ENCODE measurements around the gene OR10H5.
"Not testable (repeated sequence)": the region's sequence is repeated elsewhere in the genome, so short reads cannot be mapped to it uniquely, and the experiment has no call there.

Gene OR10H5, protein sequence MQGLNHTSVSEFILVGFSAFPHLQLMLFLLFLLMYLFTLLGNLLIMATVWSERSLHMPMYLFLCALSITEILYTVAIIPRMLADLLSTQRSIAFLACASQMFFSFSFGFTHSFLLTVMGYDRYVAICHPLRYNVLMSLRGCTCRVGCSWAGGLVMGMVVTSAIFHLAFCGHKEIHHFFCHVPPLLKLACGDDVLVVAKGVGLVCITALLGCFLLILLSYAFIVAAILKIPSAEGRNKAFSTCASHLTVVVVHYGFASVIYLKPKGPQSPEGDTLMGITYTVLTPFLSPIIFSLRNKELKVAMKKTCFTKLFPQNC
- total RNA-seq = 0 reads per million in 3 experiments

- no peak for DNase-seq
Measured at GRCh38 chr19:15787611-15788155, at the start of gene OR10H5. Gene OR10H5 (plus strand): TSS chr19:15787661. CDS start chr19:15794049, 6,388 bp downstream.

DNA sequence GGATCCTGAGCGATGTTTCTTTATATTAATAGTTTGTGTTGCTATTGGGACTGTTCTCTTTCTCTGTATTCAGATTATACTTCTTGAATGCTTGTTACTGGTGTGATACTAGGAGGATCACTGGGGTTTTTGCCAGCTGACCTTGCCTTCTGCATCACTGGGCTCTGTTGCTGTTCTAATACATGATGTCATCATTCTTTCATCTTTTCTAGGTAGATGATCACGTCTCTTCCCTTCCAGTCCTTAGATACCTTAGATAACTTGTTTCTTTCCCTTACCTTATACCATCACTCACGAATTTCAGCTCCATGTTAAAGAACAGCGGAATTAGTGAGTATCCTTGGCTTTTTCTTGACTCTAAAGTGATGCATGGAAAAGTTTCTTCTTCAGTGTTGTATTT, 49.7 kb upstream of the OR10H5 start, which contains the start of gene OR10H3:
Gene OR10H3, plus strand, starts transcription at position 264 of the 400 bp plus-strand sequence. CDS start 3,408 bp downstream, outside the sequence.
- DNase-seq = no peak

DNA sequence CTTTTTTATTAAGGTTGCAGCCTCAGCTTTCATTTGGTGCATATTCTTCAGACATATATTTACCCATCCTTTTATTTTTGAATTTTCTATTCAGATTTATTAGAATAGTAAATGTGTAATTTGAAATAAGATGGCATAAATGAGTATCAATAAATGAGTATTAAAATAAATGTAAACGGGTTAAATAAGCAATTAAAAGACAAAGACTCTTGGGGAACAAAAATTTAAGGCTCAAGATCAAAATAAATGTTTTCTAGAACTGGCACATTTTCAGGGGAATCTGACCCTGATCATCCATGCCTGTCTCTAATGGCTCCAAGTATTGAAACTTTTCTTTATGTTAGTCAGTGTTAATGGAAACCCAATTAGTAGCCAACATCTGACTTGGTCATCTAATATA, 46.7 kb upstream of the OR10H5 start:
- DNase-seq = no peak

DNA sequence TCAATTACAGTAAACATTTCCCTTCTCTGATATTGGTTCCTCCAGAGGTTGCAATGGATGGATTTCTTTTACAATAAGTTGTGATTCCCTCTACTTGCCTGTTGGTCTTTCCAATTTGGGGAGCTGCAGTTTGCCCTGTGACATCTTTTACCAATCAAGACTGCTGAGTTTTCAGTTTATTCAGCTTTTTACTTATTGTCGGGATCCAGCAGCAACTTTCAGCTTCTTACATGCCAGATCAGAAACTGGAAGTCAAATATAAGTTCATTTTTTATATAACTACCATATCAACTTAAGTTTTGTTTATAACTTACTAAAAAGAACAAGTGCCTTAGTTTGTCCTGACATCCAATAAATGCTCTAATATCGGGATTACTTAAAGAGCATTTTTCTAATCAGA, 39.2 kb upstream of the OR10H5 start:
- no peak for DNase-seq

DNA sequence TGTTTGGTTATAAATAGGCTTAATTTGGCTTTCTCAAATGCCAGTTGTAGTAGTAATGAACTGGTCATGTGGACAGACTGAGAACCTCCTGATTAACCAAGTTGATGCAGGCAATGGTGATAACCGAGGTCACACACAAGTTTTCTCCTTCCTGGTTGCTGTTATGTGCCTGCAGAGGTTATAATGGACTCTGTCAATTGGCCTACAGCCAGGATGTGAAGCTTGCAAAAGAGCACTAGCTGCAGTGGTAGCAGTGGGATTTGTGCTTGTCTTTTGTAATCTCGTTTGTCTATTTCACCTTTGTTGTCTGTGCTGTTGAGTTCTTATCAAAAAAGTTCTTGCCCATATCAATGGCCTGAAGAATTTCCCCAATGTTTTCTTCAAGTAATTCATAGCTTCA, 29.1 kb upstream of the OR10H5 start:
- no peak for DNase-seq

DNA sequence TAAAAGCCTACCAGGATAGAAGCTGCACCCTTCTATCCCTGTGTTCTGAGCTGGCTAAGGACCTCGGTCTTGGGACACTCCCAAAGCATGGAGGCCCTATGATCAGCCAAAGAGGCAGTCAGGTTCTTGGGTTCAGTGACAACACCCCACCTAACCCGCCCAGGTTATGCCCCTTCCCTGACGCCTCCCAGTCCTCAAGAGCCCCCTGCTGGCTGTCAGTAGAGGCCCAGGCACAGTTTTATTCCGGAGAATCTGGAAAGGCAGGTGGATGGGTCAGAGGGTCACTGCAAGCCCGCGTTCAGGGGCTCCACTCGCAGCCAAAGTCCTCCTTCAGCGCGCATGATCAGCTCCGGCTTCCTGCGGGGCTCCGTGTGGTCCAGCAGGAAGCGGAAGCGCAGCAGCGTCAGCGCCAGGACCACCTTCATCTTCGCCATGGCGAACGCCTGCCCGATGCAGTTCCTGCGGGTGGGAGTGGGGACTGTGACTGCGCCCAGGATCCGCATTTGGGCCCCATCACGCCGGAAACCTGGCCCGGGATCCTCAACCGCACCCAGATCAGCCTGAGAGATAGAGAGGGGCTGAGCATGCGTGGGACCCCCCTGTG, 27.4 kb upstream of the OR10H5 start:
- DNase-seq = no peak

DNA sequence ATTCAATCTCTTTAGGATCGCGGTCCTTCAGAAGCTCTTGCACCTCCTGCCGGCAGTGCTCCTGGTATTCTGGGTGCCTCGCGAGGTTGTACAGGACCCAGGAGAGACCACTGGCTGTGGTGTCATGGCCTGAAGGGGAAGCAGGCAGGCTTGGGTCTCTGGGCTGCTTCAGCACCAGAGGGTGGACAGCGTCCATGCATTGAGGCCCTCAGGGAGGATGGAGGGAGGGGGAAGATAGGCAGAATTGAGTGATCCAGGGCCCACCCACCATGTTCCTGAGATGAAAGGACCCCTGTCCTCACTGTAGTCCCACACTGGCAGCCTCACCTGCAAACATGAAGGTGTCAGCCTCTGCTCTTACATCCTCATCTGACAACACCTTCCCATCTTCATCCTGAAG, 17.9 kb upstream of the OR10H5 start:
- no peak for DNase-seq

DNA sequence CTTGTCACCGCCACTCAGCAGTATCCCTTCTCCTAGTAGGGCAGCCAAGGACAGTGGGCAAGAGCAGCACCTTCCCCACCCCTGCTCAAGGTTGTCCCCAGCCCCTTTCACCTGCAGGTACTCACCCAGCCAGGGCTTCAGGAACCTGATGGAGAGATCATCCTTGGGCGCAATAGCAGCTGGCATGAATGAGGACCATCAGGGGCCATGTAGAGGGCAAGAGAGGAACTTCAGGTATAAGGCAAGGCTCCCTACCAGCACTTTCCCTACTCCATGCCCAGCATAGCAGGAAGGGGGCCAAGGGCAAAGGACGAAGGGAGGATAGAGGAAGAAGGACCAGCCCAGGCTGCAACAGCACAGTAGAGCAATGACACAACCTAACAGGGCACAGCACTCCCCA, 13.3 kb upstream of the OR10H5 start:
- not testable (repeated sequence) for DNase-seq

DNA sequence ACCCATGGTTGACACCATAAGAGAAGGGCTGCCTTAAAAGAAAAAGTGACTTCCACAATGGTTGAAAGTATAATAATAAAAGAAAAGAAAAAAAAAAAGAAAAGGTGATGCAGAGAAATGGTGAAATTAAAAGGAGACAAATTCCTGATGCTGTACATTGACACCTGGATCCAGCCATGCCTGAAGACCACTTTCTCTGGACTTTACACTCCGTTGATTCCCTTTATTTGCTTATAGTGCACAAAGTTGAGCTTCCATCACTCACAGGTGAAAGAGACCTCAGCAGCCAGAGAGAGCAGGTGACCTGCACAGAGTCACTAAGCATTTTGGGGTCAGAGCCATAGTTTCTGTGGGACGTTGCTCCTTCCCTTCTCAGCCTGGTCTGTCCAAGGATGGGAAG, 12.2 kb upstream of the OR10H5 start:
- DNase-seq = no peak

DNA sequence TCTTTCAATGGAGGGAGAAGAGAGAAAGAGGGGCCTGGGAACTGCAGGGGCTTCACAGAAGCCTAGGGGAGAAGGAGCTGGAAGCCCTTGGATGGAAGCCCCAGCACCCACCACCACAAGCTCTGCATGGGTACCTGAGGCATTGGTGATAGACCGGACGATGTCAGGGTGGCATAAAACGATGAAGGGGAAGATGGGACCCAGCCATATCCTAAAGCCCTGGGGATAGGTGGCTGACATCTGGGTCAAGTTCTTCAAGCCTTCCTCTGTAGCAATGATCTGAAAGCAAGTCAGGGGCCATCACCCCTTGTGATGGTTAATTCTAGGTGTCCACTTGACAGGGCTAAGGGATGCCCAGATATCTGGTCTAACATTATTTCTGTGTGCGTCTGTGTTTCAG, 11.2 kb upstream of the OR10H5 start:
- DNase-seq = no peak

DNA sequence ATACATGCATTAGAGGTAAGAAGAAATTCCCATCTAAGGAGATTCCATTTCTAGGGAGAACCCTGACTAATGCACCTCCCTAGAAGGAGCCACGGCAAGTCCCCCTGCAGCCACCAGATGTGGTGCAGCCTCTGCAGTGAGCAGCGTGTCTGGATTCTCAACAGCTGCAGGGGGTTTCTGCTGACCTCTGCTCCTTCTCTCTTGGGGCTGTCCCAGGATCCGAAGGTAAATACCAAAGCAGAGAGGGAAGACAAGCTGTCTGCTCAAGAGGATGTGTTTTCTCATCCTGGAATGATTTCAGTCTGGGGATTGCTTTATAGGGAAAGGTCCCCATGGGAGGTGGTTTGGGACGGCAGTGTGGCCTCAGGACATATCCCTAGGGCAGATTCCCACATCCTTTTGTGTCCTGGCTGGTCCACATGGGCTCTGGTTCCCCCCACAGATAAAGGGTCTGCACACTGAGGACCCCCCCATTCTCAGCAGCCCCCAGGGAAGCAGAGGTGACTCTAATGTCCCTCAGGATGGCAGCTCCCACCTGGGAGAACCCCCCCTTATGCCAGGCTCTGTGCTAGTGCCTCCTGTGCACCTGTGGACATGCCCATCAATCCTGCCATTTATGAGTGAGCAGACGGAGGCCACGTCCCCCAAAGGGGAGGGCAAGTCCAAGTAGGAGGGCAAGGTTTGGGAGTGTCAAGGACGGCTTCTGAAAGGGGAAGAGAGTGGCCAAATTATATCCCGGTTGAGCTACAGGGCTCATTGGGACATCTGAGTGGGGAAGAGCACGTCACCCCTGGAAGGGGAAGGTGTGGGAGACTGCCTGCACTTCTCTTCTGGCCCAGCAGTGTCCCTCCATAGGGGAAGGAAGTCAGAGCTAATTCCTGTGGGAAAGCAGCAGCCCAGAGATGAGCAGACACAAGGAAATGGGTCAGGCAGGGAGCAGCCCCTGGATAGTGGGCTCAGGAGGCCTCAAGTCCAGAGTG, 10.2 kb upstream of the OR10H5 start:
- no peak for DNase-seq

GRCh38 chr19:15779756-15780476, 7.5 kb upstream of the OR10H5 start:
- no peak for DNase-seq

DNA sequence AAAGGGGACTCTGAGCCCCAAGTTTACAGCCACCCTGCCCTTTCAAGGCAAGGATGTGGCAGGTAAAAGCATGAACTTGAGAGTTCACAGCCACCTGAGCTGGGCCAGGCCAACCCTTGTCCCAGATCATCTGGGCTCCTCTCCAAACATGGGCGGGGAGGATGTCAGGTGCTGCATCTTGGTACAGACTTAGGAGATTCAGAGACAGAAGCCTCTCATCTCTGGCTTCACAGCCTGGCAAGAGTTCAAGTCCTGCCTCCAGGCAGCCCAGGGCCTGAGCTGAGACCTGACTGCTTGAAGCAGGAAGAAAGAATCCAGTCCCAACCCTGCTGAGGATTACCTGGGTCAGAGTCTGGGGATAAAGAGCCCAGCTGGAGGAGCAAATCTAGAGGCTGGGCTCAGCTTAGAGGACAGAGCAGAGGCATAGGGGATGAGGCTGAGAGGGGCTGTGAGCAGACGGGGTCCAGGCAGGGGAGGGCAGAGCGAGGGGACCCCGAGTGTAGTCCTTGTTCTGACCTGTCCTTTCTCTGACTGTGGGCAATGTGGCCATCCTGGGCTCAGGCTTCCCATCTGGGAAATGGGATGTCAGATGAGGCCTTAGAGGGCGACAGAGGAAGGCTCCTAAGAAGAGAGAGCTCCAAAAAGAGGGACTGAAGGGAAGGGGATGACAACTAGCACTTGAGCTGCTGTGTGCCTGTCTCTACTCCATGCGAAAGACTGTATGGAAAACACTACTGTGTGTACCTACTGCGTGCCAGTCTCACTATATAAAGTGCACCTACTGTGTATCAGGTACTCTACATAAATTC, 6.6 kb upstream of the OR10H5 start:
- DNase-seq = no peak

GRCh38 chr19:15781661-15782060, 5.8 kb upstream of the OR10H5 start:
- no peak for DNase-seq

- no peak for DNase-seq
Measured at GRCh38 chr19:15782211-15782610, 5.2 kb upstream of the OR10H5 start.

DNA sequence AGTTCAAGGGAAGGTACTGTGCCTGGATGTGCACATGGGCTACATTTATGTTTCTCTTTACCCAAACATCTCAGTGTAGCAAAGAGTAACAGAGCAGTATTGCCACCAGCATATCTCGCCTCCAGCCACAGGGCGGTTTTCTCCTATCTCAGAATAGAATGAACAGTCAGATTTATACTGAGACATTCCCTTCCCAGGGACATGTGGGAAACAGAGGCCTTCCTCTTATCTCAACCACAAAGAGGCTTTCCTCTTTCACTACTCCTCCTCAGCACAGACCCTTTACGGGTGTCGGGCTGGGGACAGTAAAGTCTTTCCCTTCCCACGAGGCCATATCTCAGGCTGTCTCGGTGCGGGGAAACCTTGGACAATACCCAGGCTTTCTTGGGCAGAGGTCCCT, 4.6 kb upstream of the OR10H5 start:
- not testable (repeated sequence) for DNase-seq

DNA sequence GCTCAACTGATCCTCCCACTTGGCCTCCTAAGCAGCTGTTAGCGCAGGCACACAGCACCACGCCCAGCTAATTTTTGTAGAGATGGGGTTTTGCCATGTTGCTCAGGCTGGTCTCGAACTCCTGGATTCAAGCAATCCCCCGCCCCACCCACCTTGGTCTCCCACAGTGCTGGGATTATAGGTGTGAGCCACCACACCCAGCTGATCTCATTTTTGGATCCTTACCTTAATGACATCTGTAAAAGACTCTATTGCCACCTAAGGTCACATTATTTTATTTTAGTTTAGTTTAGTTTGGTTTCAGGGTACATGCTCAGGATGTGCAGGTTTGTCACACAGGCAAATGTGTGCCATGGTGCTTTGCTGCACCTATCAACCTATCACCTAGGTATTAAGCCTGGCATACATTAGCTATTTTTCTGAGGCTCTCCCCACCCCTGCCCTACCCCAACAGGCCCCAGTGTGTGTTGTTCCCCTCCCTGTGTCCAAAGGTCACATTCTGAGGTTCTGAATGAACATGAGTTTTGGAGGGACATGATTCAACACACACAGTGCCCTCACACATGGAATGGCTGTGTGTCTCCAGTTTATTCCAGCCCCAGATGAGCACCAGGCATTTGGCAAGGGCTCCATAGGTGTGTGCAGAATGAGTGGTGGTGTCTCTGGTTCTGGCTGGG, 1.3 kb downstream of the OR10H5 start:
- DNase-seq = no peak

DNA sequence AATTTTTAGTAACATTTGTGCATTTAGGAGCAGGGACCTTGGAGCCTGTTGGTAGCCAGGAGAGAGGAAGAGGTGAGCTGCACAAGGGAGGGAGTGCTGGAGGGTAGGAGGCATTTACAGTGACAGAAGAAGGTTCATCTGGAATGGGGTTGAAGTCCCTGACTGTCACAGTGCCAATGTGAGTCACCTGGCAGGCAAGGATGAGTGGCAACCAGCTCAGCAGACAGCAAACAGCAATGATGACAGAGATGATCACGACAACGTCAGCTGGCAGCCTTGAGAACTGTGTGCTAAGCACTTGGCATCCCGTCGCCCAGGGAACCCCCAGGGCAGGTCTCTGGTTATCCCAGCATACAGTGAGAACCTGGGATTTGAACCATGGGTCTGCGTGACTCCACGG, 2.6 kb downstream of the OR10H5 start:
- no peak for DNase-seq

DNA sequence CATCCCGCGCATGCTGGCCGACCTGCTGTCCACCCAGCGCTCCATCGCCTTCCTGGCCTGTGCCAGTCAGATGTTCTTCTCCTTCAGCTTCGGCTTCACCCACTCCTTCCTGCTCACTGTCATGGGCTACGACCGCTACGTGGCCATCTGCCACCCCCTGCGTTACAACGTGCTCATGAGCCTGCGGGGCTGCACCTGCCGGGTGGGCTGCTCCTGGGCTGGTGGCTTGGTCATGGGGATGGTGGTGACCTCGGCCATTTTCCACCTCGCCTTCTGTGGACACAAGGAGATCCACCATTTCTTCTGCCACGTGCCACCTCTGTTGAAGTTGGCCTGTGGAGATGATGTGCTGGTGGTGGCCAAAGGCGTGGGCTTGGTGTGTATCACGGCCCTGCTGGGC, 6.8 kb downstream of the OR10H5 start:
- DNase-seq = not testable (repeated sequence)

DNA sequence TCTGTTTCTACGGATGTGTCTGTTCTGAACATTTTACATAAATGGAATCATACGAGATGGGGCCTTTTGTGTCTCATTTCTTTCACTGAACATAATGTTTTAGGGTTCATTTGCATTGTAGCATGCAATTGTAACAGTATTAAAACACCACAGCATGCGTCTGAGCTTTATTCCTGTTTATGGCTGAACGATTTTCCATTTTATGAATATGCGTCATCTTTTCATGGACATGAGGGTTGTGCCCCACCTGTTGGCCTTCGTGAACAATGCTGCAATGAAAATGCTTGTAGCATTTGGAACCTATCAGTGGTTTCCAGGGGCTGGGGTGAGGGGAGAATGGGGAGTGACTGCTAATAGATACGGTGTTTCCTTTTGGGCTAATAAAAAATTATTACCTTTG, 22.9 kb downstream of the OR10H5 start:
- DNase-seq = no peak

DNA sequence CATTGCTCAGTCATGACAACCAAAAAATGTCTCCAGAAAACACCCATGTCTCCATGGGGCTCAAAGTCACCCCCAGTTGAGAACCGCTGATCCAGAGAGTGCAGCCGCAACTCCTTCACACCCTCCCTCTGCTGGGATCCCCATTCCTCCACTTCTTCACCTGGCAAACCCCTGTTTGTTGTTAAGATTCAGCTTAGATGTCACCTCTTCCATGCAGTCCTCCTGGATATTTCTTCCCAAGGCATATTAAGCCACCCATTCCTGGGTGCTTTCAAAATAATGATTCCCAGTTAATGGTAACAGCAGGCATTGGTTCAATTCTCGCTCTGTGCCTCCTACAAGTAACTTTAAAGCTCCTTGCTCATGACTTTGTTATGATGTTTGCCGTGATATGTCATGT, 24.0 kb downstream of the OR10H5 start:
- DNase-seq = no peak
